SW 1271 (cell line): Measurements from ENCODE around the gene YTHDF1.
A peak's percentile ranks its signal among the peaks of the same experiment; 100 is the strongest.

ENCODE experiments used
- DNase-seq, 2 experiments: peaks; one replicate each; lab custom pipeline; 2025; lab: John Stamatoyannopoulos, UW

YTHDF1 gene

GRCh38 chr20:63185215-63185796, 30.6 kb downstream of the YTHDF1 start:
- no peak for DNase-seq

GRCh38 chr20:63183422-63184146, 32.3 kb downstream of the YTHDF1 start:
- DNase-seq: peak in 1 of 2 experiments; percentile 33

GRCh38 chr20:63182946-63183415, 33.0 kb downstream of the YTHDF1 start:
- DNase-seq: no peak

- DNase-seq: no peak
These were observed 33.5 kb downstream of the YTHDF1 start for GRCh38 chr20:63182425-63182824.

- DNase-seq: no peak
These were observed 34.7 kb downstream of the YTHDF1 start for GRCh38 chr20:63181226-63181625.

GRCh38 chr20:63180569-63181185, 35.3 kb downstream of the YTHDF1 start:
- no peak for DNase-seq

- DNase-seq: no peak
These were observed 36.0 kb downstream of the YTHDF1 start for GRCh38 chr20:63179687-63180568.

- DNase-seq: peak; percentile 48 to 58
These were observed 36.8 kb downstream of the YTHDF1 start for GRCh38 chr20:63178889-63179686.

- no peak for DNase-seq
These were observed 37.5 kb downstream of the YTHDF1 start for GRCh38 chr20:63178446-63178820.

GRCh38 chr20:63177785-63178445, 38.0 kb downstream of the YTHDF1 start:
- DNase-seq: no peak

GRCh38 chr20:63177134-63177784, 38.7 kb downstream of the YTHDF1 start:
- DNase-seq: peak in 1 of 2 experiments; percentile 25

GRCh38 chr20:63176427-63177133, 39.4 kb downstream of the YTHDF1 start:
- DNase-seq: peak in 1 of 2 experiments; percentile 39

- no peak for DNase-seq
These were observed 39.9 kb downstream of the YTHDF1 start for GRCh38 chr20:63176034-63176426.

- DNase-seq: no peak
These were observed 40.7 kb downstream of the YTHDF1 start for GRCh38 chr20:63175038-63175895.

- DNase-seq: no peak
These were observed 41.5 kb downstream of the YTHDF1 start for GRCh38 chr20:63174309-63175037.

- no peak for DNase-seq
These were observed 42.3 kb downstream of the YTHDF1 start for GRCh38 chr20:63173552-63174191.

GRCh38 chr20:63172726-63173125, 43.2 kb downstream of the YTHDF1 start:
- DNase-seq: no peak
